HTR-8/SVneo (cell line): ENCODE data around the gene KIF13A.
A peak's percentile ranks its signal among the peaks of the same experiment; 100 is the strongest.
"Not testable (repeated sequence)": the region's sequence is repeated elsewhere in the genome, so short reads cannot be mapped to it uniquely, and the experiment has no call there.

Source experiments
- DNase-seq: peaks from one replicate; pipeline ENCODE4 v3.0.0; 2011; ENCODE audit warnings: low spot score, mixed read lengths; ENCODE audit not compliant: insufficient read length
- FAIRE-seq: peaks from 2 replicates; lab custom pipeline; 2011; peaks lifted over from hg19 to GRCh38; lab: Jason Lieb, UNC

KIF13A gene

GRCh38 chr6:17907406-17908229 is 79.8 kb downstream of the KIF13A start:
- DNase-seq, result peak; percentile 81
- FAIRE-seq, result peak; percentile 86

GRCh38 chr6:17905611-17906592 is 81.5 kb downstream of the KIF13A start:
- DNase-seq, result no peak

GRCh38 chr6:17904491-17905120 is 82.8 kb downstream of the KIF13A start:
- FAIRE-seq, result no peak
- DNase-seq, result no peak

More at GRCh38 chr6:17905611-17906592, 81.5 kb downstream of the KIF13A start:
- FAIRE-seq, result no peak

- no peak for FAIRE-seq
- no peak for DNase-seq
These were observed 84.5 kb downstream of the KIF13A start for GRCh38 chr6:17902974-17903373.

GRCh38 chr6:17901493-17901892 is 85.9 kb downstream of the KIF13A start:
- no peak for FAIRE-seq
- no peak for DNase-seq

- DNase-seq, result no peak
- no peak for FAIRE-seq
These were observed 87.4 kb downstream of the KIF13A start for GRCh38 chr6:17900011-17900410.

GRCh38 chr6:17899491-17899890 is 87.9 kb downstream of the KIF13A start:
- no peak for FAIRE-seq
- no peak for DNase-seq

GRCh38 chr6:17897681-17898080 is 89.8 kb downstream of the KIF13A start:
- no peak for DNase-seq
- FAIRE-seq, result no peak

- FAIRE-seq, result no peak
- DNase-seq, result no peak
These were observed 92.5 kb downstream of the KIF13A start for GRCh38 chr6:17894905-17895304.

GRCh38 chr6:17894191-17894590 is 93.2 kb downstream of the KIF13A start:
- no peak for FAIRE-seq
- DNase-seq, result no peak

- FAIRE-seq (no peak), DNase-seq (no peak)
These were observed 95.2 kb downstream of the KIF13A start for GRCh38 chr6:17892097-17892686.

- no peak for DNase-seq
- FAIRE-seq, result no peak
These were observed 97.1 kb downstream of the KIF13A start for GRCh38 chr6:17890309-17890708.

GRCh38 chr6:17889777-17890176 is 97.7 kb downstream of the KIF13A start:
- not testable (repeated sequence) for DNase-seq, FAIRE-seq

- FAIRE-seq, result no peak
- no peak for DNase-seq
These were observed 100.5 kb downstream of the KIF13A start for GRCh38 chr6:17886891-17887290.

GRCh38 chr6:17885889-17886576 is 101.4 kb downstream of the KIF13A start:
- no peak for DNase-seq
- FAIRE-seq, result no peak

- no peak for FAIRE-seq
- DNase-seq, result no peak
These were observed 102.6 kb downstream of the KIF13A start for GRCh38 chr6:17884498-17885478.

- no peak for FAIRE-seq
- DNase-seq, result no peak
These were observed 103.6 kb downstream of the KIF13A start for GRCh38 chr6:17883665-17884497.
